K562 (cell line): ENCODE data around the gene SOS1. TPM values are rescaled to one million over a fixed set of nuclear protein-coding genes. Genes with fewer than 3 reads are reported as not detected.
A peak's percentile ranks its signal among the peaks of the same experiment; 100 is the strongest.

Experiments used
- ATAC-seq: fragments of 200-7000 bp; cut with Tn5 transposase; 3 replicates; pipeline ENCODE4 v1.9.1; 2020; ENCODE audit warnings: moderate library complexity
- BruUV-seq: library from RNA; stranded (reverse); fragments of 400-500 nt; replicated peaks from 2 replicates; lab custom pipeline; 2021; lab: Mats Ljungman, UMichigan
- CTCF ChIA-PET: fragments of 300-600 bp; formaldehyde crosslinking; extraction: SDS; loops from one replicate; lab custom pipeline; 2021; ENCODE audit warnings: low intra/inter-chr PET ratio; lab: Yijun Ruan, JAX
- POLR2A ChIA-PET: fragments of 300-600, 350-650 bp; sonication (Branson Sonifier 250); formaldehyde crosslinking; extraction: SDS; loops from one replicate; lab custom pipeline; 2021; ENCODE audit warnings: antibody characterized with exemption, inconsistent platforms; lab: Yijun Ruan, JAX
- DNase-seq, 4 experiments: peaks; one replicate each; pipeline versions ENCODE4 v3.0.0 to v3.0.0-alpha.2; 2011 to 2018; ENCODE audit warnings: low spot score in 3 of 4, mixed read lengths in 3 of 4; ENCODE audit errors: extremely low read depth in 1 of 4
- FAIRE-seq: peaks from 2 replicates; lab custom pipeline; 2011; peaks lifted over from hg19 to GRCh38; lab: Jason Lieb, UNC
- H2AFZ ChIP-seq: 2 replicates; pipeline ENCODE4 v1.6.0; 2011; ENCODE audit warnings: low read depth, low read length, control low read depth, inconsistent platforms
- H3K27ac ChIP-seq: fragments of 200-600 bp; 3 replicates; pipeline ENCODE4 v1.8.0; 2011; ENCODE audit warnings: low read depth, mild to moderate bottlenecking, control low read depth, inconsistent platforms, low read length, moderate library complexity, mixed read lengths; ENCODE audit errors: extremely low read depth
- H3K27me3 ChIP-seq, 2 experiments: fragments of 300-600 bp in 1 of 2; 2 replicates in 1 of 2; 3 replicates in 1 of 2; pipeline versions ENCODE4 v1.6.0 to v1.8.0; 2011; ENCODE audit warnings: inconsistent platforms in 2 of 2, low read length in 2 of 2, mild to moderate bottlenecking in 1 of 2, mixed read lengths in 1 of 2, moderate library complexity in 1 of 2; ENCODE audit not compliant: control insufficient read depth in 2 of 2, insufficient read depth in 2 of 2
- H3K36me3 ChIP-seq: fragments of 300-600 bp; 3 replicates; pipeline ENCODE4 v1.8.0; 2011; ENCODE audit warnings: mild to moderate bottlenecking, low read length, inconsistent platforms; ENCODE audit not compliant: control insufficient read depth, insufficient read depth
- H3K4me1 ChIP-seq, 2 experiments: fragments of 200-600 bp in 1 of 2; replicated peaks in 1 of 2; 2 replicates in 1 of 2; 3 replicates in 1 of 2; pipeline versions ENCODE4 v1.5.1 to v1.8.0; 2011; ENCODE audit warnings: inconsistent platforms in 2 of 2, low read length in 2 of 2, mild to moderate bottlenecking in 1 of 2, mixed read lengths in 1 of 2, moderate library complexity in 1 of 2; ENCODE audit not compliant: control insufficient read depth in 2 of 2, insufficient read depth in 2 of 2
- H3K4me2 ChIP-seq: 2 replicates; pipeline ENCODE4 v1.6.1; 2011; ENCODE audit warnings: low read length, control low read depth, inconsistent platforms, mixed read lengths; ENCODE audit not compliant: insufficient read depth
- H3K4me3 ChIP-seq: fragments of 200-600 bp; sonication (generic), shearing (Covaris generic); 2 replicates; pipeline ENCODE4 v1.5.1; 2016; ENCODE audit warnings: control low read depth, inconsistent platforms
- H3K79me2 ChIP-seq: fragments of 200-600 bp; 3 replicates; pipeline ENCODE4 v1.8.0; 2011; ENCODE audit warnings: low read length, inconsistent platforms; ENCODE audit not compliant: control insufficient read depth, insufficient read depth
- H3K9ac ChIP-seq, 2 experiments: 2 replicates each; pipeline versions ENCODE4 v1.6.0 to v1.6.1; 2011; ENCODE audit warnings: low read depth in 2 of 2, low read length in 2 of 2, control low read depth in 1 of 2, inconsistent platforms in 1 of 2, mild to moderate bottlenecking in 1 of 2, mixed read lengths in 1 of 2; ENCODE audit not compliant: insufficient read depth in 1 of 2
- H3K9me1 ChIP-seq: one replicate; pipeline ENCODE4 v1.6.0; 2011; ENCODE audit warnings: inconsistent platforms, mild to moderate bottlenecking, low read length, moderate library complexity; ENCODE audit not compliant: control insufficient read depth, insufficient read depth
- H3K9me3 ChIP-seq: replicated peaks from 2 replicates; pipeline ENCODE4 v1.5.1; 2011; ENCODE audit warnings: low read depth, low read length, inconsistent platforms; ENCODE audit not compliant: control insufficient read depth, insufficient read depth
- H4K20me1 ChIP-seq: replicated peaks from 2 replicates; pipeline ENCODE4 v1.6.1; 2011; ENCODE audit warnings: low read length, inconsistent platforms, mixed read lengths; ENCODE audit not compliant: control insufficient read depth, insufficient read depth
- MEF2A ChIP-seq: IDR thresholded peaks from 2 replicates; pipeline ENCODE4 v1.6.1; 2011; ENCODE audit warnings: low read depth, mild to moderate bottlenecking, low read length, moderate library complexity; ENCODE audit not compliant: control insufficient read depth
- TBL1XR1 ChIP-seq, 2 experiments: IDR thresholded peaks; 2 replicates each; pipeline ENCODE4 v1.6.1; 2012; ENCODE audit warnings: improper control_type of control experiment in 2 of 2, low read length in 2 of 2, mild to moderate bottlenecking in 1 of 2
- THRB ChIP-seq: fragments of 450-650 bp; formaldehyde crosslinking; conservative IDR thresholded peaks from 2 replicates; pipeline ENCODE4 v1.4.0; 2022; ENCODE audit warnings: mild to moderate bottlenecking, missing genetic modification characterization
- ZKSCAN1 ChIP-seq: fragments of 150-350 bp; IDR thresholded peaks from 2 replicates; pipeline ENCODE4 v1.6.1; 2016; ENCODE audit warnings: low read depth, low read length
- ZNF263 ChIP-seq: sonication (generic); formaldehyde crosslinking; IDR thresholded peaks from 2 replicates; pipeline ENCODE4 v1.8.0; 2022; ENCODE audit warnings: mild to moderate bottlenecking, missing genetic modification reagents, borderline replicate concordance
- WGBS: fragments of 100-300 bp; shearing (Covaris generic); methylation state at CpG from one replicate; pipeline ENCODE4 v1.1.6; 2016; ENCODE audit warnings: low coverage, mixed read lengths; ENCODE audit not compliant: insufficient coverage; ENCODE audit errors: missing lambda C conversion rate; 5-methylcytosine and 5-hydroxymethylcytosine counted together
- in situ Hi-C: fragments of 300-500 bp; cut with MboI; formaldehyde crosslinking; loops from 4 replicates; pipeline ENCODE4 v1.15.0; 2018; ENCODE audit warnings: inconsistent platforms, mixed read lengths
- intact Hi-C: fragments of 100-400 bp; cut with micrococcal nuclease; formaldehyde crosslinking; loops from 2 replicates; pipeline ENCODE4 v1.14.2; 2022
- polyA plus RNA-seq, 8 experiments: library from polyadenylated mRNA; depleted of rRNA in 4 of 8; stranded (reverse) in 5 of 8; unstranded in 3 of 8; fragments of >200 nt; fragmentation: Nextera tagmentation in 2 of 8; fragmentation: Illumina TruSeq in 1 of 8; extraction: Ambion mirVana in 2 of 8; extraction: Trizol in 1 of 8; gene quantifications; 2 replicates each; pipeline versions ENCODE4 v1.2.1 to v1.2.3, GENCODE V29; 2011 to 2014; ENCODE audit warnings: inconsistent platforms in 1 of 8, missing spikeins in 1 of 8
- total RNA-seq, 7 experiments: library from RNA; depleted of rRNA in 6 of 7; stranded (reverse); fragments of >200 nt in 6 of 7; fragmentation: Illumina TruSeq in 2 of 7; extraction: Trizol in 2 of 7; gene quantifications; 2 replicates each; pipeline versions ENCODE4 v1.2.1 to v1.2.3, GENCODE V29; 2011 to 2021; ENCODE audit warnings: low replicate concordance in 1 of 7

SOS1 gene
- total and polyA plus RNA-seq, 9 of the 15 experiments (the other 6 are each of a cell fraction or from before 2014, with no cell fraction given): 2.5 to 27.1 (median 16.3) TPM

GRCh38 chr2:39068299-39069135 is 52.3 kb downstream of the SOS1 start:
- POLR2A ChIA-PET: no interaction called here
- Histone ChIP-seq H2AFZ (no peak overlapping the region), H3K4me2 (no peak overlapping the region), H3K36me3 (peaks cover 24% of the 10 kb centered on the region), H3K79me2 (peaks cover 43% of the 10 kb centered on the region), H3K9ac (no peak overlapping the region), H4K20me1 (no peaks in the 10 kb centered on the region), H3K4me3 (no peak overlapping the region), H3K4me1 (peaks cover 0 to 2% of the 10 kb centered on the region in 2 experiments; a peak in 1 of 5 replicates), H3K9me1 (no peaks in the 10 kb centered on the region), H3K9me3 (no peaks in the 10 kb centered on the region), H3K27me3 (no peaks in the 10 kb centered on the region), H3K27ac (no peak overlapping the region)
- TF ChIP-seq MEF2A: no peak
- TF ChIP-seq ZKSCAN1: peak; percentile 63; the same call in 1 of the 2 replicates
- no peak for TF ChIP-seq THRB (CRISPR knock-in tag)
- TF ChIP-seq TBL1XR1 (IDR thresholded peaks at IDR 0.05; ENCODE audit: low read length in 2 of 2): no peak
- no peak for TF ChIP-seq ZNF263
- CTCF ChIA-PET: interaction anchor here (0.6 to 1.1 kb wide), 2 partner anchors 161 to 370 kb away, joined by 3 read pairs; no protein-coding TSS in a partner anchor
- no TSS peak for BruUV-seq
- no peak for ATAC-seq
- 89% methylated on average over 1 of the region's 1 CpG for WGBS
- no peak for DNase-seq
- peak; percentile 11 for FAIRE-seq
- in situ Hi-C loops: no loop called here
- intact Hi-C loops: loop anchor here (10.0 kb wide), 1 partner anchor 656 kb away; no protein-coding TSS in a partner anchor
